ENCODE measurements around the gene INPP4B.

Gene INPP4B

GRCh38 chr4:142329313-142329712, 516.8 kb downstream of the INPP4B start:
- DNase-seq, result no peak

DNA sequence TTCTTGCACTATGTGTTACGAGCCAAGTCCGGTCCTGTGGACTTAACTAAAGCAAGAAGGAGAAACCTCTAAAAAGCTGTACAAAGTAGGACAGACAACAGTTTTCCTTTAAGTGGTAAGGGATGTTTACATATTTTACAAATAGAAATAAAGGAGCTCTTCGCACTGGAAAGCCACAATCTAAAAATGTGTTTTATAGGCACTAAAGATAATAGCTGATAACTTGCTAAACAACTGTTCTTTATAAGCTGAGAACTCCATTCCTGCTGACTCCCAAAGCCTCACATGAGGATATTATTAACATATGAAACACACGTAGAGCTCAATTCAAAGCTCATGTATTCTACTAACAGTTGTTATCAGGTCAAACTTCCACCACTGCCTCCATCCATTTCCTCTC, 519.9 kb downstream of the INPP4B start:
- no peak for DNase-seq

DNA sequence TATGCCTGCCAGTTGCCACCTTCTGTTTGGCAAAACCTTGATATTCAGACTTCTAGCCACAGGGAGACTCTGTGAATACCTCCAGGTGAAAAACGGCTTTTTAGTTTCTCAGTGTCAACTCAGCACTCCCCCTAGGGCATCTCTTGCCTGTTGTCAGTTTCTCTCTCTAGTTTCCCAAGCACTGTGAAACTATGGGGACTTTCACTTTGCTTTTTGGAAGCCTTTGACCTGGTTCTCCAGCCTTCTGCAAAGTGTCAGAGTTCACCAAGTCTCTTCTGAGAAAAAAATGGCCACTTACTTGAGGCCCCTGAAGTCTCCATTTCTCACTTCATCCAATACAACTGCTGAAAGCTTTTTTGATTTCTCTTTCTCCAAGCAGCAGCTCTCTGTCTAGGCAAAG, 521.5 kb downstream of the INPP4B start:
- peak; percentile 14 for DNase-seq

- DNase-seq, result no peak
These were observed 523.1 kb downstream of the INPP4B start for GRCh38 chr4:142322996-142323395.

GRCh38 chr4:142318280-142318679, 527.8 kb downstream of the INPP4B start:
- DNase-seq, result no peak

DNA sequence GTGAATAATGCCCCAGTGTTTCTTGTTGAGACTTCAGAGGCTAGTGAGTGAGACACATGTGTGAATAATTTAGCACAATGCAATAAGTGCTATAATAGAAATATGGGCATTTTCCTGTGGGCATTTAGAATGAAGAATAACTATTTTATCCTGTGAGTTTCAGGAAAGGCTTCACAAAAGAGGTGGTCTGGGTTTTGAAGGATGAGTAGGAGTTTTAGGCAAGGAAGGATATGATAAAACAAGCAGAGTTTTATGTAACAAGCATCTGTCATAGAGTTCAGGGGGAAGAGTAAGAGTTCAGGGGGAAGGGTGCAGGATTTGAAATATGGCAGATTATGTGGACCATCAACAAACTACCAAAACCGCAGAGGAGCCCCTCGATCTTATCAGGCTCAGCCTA, 529.2 kb downstream of the INPP4B start:
- no peak for DNase-seq

GRCh38 chr4:142316025-142316424, 530.1 kb downstream of the INPP4B start:
- no peak for DNase-seq

- DNase-seq, result peak; percentile 14
These were observed 531.4 kb downstream of the INPP4B start for GRCh38 chr4:142314686-142315085.

DNA sequence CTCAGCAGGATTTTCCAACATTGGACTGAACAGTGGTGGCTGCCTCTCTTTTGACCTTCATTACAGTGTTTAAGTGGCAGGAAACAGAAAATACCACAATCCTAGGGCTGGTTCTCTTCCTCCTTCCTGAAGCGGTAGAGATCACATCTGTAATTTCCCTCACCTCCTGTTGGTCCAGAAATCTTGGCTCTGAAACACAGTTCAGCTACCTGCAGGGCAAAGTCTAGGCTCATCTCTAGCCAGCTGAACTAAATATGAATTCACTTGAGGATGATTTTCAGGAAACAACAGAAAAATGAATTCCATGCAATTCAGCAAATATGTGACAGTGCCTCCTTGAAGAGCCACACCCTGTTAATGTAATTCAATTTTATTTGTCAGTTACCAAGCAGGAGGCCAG, 531.9 kb downstream of the INPP4B start:
- DNase-seq, result peak; percentile 12

DNA sequence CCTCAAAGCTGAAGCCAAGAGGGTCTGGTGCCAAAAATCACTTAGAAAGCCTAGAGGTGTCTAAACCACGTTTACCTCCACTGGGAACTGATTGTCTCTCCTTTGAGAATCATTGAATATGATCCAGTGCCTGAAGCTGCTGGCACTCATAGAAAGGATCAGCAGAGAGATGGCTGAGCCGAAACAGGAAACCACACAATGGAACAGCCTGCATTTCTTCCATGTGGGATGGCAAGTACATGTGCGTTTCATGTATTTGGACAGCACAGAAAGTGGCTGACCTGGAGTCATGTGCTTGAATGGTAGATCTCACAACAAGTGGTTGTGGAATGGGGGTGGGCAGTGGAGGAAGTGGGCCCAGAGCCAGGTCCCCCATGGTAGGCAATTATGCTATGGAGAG, 533.7 kb downstream of the INPP4B start:
- no peak for DNase-seq

DNA sequence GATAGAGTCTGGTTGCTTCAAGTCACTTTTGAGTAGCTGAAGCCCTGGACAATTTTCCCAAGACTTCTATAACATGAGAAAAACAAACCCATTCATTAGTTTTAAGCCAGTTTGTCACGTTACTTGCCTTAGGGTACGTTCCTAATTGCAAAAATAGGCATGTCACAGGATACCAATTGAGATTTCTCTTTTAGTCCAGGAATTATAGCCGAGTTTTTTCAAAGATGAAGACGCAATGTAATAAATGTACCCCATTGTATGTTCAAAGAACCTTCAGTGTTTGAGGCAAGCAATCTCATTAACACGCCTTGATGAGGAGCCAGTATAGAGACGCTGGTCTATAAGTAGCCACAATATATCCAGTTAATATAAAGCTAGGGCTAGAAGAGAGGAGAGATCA, 534.2 kb downstream of the INPP4B start:
- no peak for DNase-seq

DNA sequence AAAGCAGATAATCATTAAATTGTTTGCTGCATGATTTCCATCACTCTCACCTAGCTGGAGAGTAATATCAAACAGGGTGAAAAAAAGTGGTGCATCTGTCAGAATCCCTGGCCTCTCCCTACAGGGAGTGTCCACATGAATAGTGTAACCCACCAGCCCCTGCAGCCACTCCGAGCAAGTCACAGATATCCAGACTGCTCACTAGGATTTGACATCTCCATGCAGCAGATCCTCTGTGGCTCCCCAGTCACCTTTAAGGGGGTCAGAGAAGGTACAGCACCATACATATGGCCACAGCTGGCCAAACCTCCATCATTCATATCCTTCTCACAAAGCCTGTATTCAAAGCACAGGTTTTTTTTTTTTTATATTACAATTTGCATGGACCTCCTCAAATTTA, 536.3 kb downstream of the INPP4B start:
- DNase-seq, result no peak

DNA sequence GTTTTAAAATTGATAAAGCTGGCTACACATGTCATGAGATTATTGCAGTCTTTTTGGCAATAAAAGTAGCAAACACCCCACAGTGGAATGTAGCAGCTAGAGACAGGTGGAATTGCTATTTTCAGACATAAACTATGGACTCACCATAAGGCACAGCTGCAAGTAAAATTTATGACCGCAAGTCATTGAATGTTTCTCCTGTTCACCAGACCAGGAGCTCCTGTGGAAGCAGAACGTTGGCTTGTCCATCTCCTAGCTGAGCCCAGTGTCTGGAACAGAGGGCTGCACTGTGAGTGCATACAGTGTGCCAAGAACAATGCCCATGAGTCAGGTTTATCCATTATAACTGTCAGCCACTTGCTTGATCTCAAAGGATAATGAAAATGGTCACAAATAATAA, 538.2 kb downstream of the INPP4B start:
- DNase-seq, result no peak

DNA sequence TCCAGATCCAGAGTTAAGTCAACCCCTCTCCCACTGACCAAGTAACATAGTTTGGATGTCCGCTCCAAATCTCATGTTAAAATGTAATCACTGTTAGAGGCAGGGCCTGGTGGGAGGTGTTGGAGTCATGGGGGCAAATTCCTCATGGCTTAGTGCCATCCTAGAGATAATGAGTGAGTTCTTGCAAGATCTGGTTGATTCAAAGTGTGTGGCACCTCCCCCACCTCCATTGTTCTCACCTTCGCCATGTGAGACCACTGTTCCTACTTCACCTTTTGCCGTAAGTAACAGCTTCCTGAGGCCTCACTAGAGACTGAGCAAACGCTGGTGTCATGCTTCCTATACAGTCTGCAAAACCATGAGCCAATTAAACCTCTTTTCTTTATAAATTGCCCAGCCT, 548.8 kb downstream of the INPP4B start:
- no peak for DNase-seq

GRCh38 chr4:142293536-142293935, 552.6 kb downstream of the INPP4B start:
- no peak for DNase-seq

DNA sequence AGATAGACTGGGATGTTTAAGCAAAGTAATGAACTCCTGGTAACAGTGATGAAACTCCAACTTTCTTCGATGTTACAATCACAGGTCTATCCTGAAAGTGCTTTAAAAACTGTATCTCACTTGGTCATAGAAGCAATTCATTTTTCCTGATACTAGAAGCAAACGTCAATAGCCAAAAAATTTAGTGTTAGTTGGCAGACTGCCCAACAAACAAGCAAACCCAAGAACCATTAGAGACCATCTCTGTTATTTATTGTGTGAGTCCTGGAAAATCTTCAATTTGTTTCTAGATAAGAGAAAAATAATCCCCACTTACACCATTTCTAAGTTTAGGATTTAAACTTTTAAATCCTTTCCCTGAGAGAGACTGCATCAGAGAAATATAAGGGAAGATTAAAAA, 553.9 kb downstream of the INPP4B start:
- no peak for DNase-seq

DNA sequence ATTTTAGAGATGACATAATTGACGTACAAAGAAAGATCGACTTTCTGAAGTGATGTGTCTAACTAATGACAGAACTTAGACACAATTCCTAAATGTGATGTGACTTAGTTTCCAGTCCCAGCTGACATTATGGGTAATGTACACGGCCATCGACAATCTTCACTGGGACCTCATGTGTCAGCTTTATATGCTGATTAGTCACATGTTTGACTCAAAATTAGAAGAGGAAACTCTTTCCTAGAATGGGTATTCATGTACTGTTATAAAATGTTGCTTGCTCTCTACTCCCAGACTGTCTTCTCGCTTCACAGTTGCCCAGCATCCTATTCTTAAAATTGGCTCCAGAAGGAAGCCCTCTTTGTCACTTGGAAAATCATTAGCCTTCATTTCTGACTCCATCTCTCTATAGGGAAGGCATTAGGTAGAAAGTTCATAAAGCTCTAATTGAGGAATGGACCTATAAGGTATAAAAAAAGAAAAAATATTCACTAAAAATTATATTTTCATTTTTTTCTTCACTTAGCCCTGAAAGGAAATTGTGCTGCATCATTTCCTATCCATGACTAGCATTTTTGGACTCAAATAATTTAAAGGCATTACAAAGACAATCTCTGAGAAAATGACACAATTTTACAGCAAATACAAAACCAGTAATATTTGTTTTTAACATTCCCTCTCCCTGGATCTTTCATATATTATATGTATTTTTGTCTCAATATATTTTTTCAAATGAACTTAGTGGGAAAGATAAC, 554.6 kb downstream of the INPP4B start:
- no peak for DNase-seq

DNA sequence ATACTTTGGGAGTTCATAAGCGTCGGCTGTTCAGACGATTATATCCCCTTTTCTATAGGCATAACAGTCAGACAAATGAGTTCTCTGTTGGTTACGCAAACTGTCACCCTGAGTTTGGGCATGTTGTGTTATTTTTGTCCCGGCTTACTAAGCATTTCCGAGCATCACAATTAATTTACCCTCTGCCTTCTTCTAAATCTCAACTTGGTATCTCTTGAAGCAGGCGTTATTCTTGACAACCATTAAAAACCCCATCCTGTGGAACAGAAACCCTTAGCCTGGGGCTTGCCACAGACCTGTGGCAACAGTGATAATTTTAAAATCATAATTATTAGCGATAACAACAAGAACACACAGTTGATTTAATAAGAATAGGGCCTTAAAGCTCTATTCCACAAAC, 558.7 kb downstream of the INPP4B start:
- DNase-seq, result no peak

DNA sequence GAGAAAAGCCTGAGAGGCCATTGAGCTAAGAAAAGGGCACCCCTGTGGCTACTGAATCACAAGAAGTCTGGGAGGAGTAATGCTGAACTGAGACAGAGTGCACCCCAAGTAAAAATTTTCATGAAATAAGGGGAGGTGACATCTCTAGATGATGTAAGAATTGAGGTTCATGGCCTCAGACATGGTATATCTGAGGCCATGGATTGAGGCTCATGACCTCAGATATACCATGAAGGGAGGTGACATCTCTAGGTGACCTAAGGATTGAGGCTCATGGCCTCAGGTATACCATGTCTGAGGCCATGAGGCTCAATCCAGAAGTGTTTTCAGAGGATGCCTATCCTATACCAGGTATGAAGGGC, 560.9 kb downstream of the INPP4B start:
- no peak for DNase-seq

- no peak for DNase-seq
These were observed 561.5 kb downstream of the INPP4B start for GRCh38 chr4:142284402-142285221.

GRCh38 chr4:142282870-142283431, 563.1 kb downstream of the INPP4B start:
- peak; percentile 54 for DNase-seq

DNA sequence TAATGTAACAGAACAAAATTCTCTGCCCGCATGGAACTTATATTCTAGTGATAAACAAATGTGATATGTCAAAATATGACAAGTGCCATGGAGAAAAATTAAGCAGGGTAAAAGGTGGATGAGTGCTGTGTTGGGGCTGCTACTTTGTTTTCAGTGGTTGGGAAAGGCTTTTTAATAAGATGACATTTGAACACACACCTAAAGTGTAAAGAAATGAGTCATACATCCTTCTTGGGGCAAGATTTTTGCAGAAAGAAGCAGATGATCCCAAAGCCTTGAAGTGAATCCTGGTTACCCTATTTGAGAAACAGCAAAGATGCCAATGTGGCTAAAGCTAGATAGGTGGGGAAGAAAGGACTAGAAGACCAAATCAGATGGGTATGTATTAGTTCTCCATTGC, 564.1 kb downstream of the INPP4B start:
- no peak for DNase-seq

DNA sequence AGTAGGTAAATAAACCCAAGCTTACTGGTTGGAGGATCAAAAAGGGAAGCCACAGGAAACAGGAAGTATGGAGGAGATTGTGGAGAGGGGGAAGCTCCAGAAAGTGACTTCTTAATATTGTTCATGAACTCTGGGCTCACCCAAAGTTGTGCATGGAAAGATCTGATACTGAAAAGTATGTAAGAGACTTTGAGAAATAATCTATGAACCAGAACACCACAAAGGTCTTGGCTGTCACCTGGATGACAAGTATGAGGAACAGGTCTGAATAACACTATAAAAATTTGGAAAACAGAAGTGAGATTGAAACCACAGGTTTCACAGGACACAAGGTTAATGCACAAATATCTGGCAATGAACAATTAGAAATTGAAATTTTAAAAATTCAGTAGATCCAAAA, 567.4 kb downstream of the INPP4B start:
- no peak for DNase-seq

DNA sequence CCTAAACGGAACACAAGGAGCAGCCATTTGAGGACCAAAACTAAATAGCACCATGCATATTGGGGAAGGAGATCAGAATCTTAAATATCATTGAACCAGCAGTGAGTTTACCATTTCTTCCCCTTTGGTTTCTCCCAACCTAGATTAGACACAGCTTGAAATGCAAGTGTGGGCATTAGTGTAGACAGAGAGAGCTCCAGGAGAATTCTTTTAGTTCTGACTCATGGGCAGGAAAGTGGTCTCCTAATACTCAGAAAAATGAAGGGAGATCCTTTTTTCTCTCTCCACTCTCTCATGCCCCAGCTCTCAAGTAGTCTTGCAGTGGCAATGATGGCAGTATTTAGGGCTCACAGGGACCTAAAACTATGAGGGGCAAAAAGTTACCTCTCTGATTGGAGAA, 567.9 kb downstream of the INPP4B start:
- DNase-seq, result no peak

Measured in CD4-positive, alpha-beta T cell treated with Interleukin-17A for 1 hour (primary cell).